H1 (cell line): Measurements from ENCODE around the gene ACTR1A. TPM values are rescaled to one million over a fixed set of nuclear protein-coding genes. Genes with fewer than 3 reads are reported as not detected.

Source experiments
- CTCF ChIA-PET: fragments of 300-600 bp; sonication (Branson Sonifier 250); formaldehyde crosslinking; loops from one replicate; lab custom pipeline; 2021; ENCODE audit not compliant: partially characterized antibody; lab: Charles Lee
- POLR2A ChIA-PET: fragments of 300-600 bp; sonication (Branson Sonifier 250); formaldehyde crosslinking; loops from one replicate; lab custom pipeline; 2021; ENCODE audit warnings: inconsistent platforms; ENCODE audit not compliant: partially characterized antibody; lab: Charles Lee
- DNase-seq, 2 experiments: peaks; one replicate each; pipeline versions ENCODE4 v3.0.0 to v3.0.0-alpha.2; 2010 to 2022; ENCODE audit warnings: low spot score in 2 of 2, low read depth in 1 of 2, mixed read lengths in 1 of 2
- FAIRE-seq: peaks from 2 replicates; lab custom pipeline; 2011; peaks lifted over from hg19 to GRCh38; lab: Jason Lieb, UNC
- H2AFZ ChIP-seq: 2 replicates; pipeline ENCODE4 v1.8.1; 2012; ENCODE audit warnings: low read length, inconsistent platforms
- H2AK5ac ChIP-seq: 2 replicates; pipeline ENCODE4 v1.6.1; 2013; ENCODE audit warnings: low read depth, low read length
- H2BK120ac ChIP-seq: replicated peaks from 2 replicates; pipeline ENCODE3; 2013; ENCODE audit warnings: low read depth, low read length, inconsistent platforms
- H2BK12ac ChIP-seq: 2 replicates; pipeline ENCODE4 v1.6.1; 2013; ENCODE audit warnings: low read depth, low read length
- H2BK15ac ChIP-seq: 2 replicates; pipeline ENCODE4 v1.6.1; 2013; ENCODE audit warnings: low read length
- H2BK20ac ChIP-seq: 2 replicates; pipeline ENCODE4 v1.6.1; 2013; ENCODE audit warnings: low read length
- H2BK5ac ChIP-seq: 2 replicates; pipeline ENCODE4 v1.6.1; 2013; ENCODE audit warnings: low read depth, low read length
- H3K14ac ChIP-seq: 2 replicates; pipeline ENCODE4 v1.6.1; 2013; ENCODE audit warnings: inconsistent platforms; ENCODE audit not compliant: insufficient read length
- H3K18ac ChIP-seq: 2 replicates; pipeline ENCODE4 v1.6.1; 2013; ENCODE audit warnings: low read length; ENCODE audit errors: extremely low read depth
- H3K23ac ChIP-seq: 2 replicates; pipeline ENCODE4 v1.6.1; 2013; ENCODE audit warnings: inconsistent platforms; ENCODE audit not compliant: insufficient read length
- H3K23me2 ChIP-seq: 2 replicates; pipeline ENCODE4 v1.6.1; 2013; ENCODE audit warnings: low read depth, low read length
- H3K27ac ChIP-seq: 2 replicates; pipeline ENCODE4 v1.6.1; 2011; ENCODE audit warnings: low read depth, low read length, inconsistent platforms
- H3K27me3 ChIP-seq, 4 experiments: replicated peaks in 1 of 4; 1 replicate in 1 of 4; 2 replicates in 3 of 4; pipeline versions ENCODE4 v1.6.1 to v1.8.1; 2011 to 2013; ENCODE audit warnings: low read length in 3 of 4, mild to moderate bottlenecking in 3 of 4, inconsistent platforms in 2 of 4, mixed read lengths in 2 of 4, moderate library complexity in 1 of 4; ENCODE audit not compliant: control insufficient read depth in 3 of 4, insufficient read depth in 3 of 4; ENCODE audit errors: extremely low read depth in 1 of 4
- H3K36me3 ChIP-seq, 4 experiments: 2 replicates each; pipeline versions ENCODE4 v1.6.1 to v1.8.1; 2011 to 2013; ENCODE audit warnings: mild to moderate bottlenecking in 4 of 4, low read length in 3 of 4, moderate library complexity in 2 of 4, control low read depth in 1 of 4, inconsistent platforms in 1 of 4; ENCODE audit not compliant: insufficient read depth in 4 of 4, control insufficient read depth in 2 of 4
- H3K4ac ChIP-seq: replicated peaks from 2 replicates; pipeline ENCODE3; 2013; ENCODE audit warnings: low read length, low read depth, mixed read lengths, inconsistent platforms; ENCODE audit not compliant: insufficient read length
- H3K4me1 ChIP-seq, 4 experiments: replicated peaks in 1 of 4; 1 replicate in 1 of 4; 2 replicates in 3 of 4; pipeline versions ENCODE4 v1.6.1 to v1.8.1; 2011 to 2013; ENCODE audit warnings: low read length in 3 of 4, inconsistent platforms in 2 of 4, mixed read lengths in 1 of 4; ENCODE audit not compliant: insufficient read depth in 4 of 4, control insufficient read depth in 3 of 4
- H3K4me2 ChIP-seq, 2 experiments: 2 replicates each; pipeline versions ENCODE4 v1.6.1 to v1.8.1; 2011 to 2013; ENCODE audit warnings: low read depth in 2 of 2, low read length in 2 of 2, control low read depth in 1 of 2, inconsistent platforms in 1 of 2, mild to moderate bottlenecking in 1 of 2; ENCODE audit not compliant: insufficient read depth in 1 of 2
- H3K4me3 ChIP-seq, 4 experiments: fragments of 200-600, 300-600 bp in 1 of 4; sonication (generic), shearing (Covaris generic), sonication (Bioruptor Twin) in 1 of 4; 2 replicates each; pipeline versions ENCODE4 v1.5.1 to v1.8.1; 2011 to 2016; ENCODE audit warnings: low read length in 4 of 4, low read depth in 3 of 4, control low read depth in 2 of 4, inconsistent platforms in 2 of 4, mild to moderate bottlenecking in 2 of 4, mixed read lengths in 1 of 4, moderate library complexity in 1 of 4; ENCODE audit not compliant: insufficient read depth in 2 of 4; ENCODE audit errors: extremely low read depth in 1 of 4
- H3K56ac ChIP-seq: replicated peaks from 2 replicates; pipeline ENCODE3; 2013; ENCODE audit warnings: low read depth, mild to moderate bottlenecking, mixed read lengths, low read length, inconsistent platforms; ENCODE audit not compliant: insufficient read length
- H3K79me1 ChIP-seq: 2 replicates; pipeline ENCODE4 v1.6.1; 2013; ENCODE audit warnings: low read depth, low read length, control low read depth
- H3K79me2 ChIP-seq, 2 experiments: 2 replicates each; pipeline versions ENCODE4 v1.6.1 to v1.8.1; 2012 to 2013; ENCODE audit warnings: low read length in 2 of 2, mild to moderate bottlenecking in 2 of 2, inconsistent platforms in 1 of 2; ENCODE audit not compliant: insufficient read depth in 2 of 2, control insufficient read depth in 1 of 2
- H3K9ac ChIP-seq, 4 experiments: replicated peaks in 1 of 4; 1 replicate in 1 of 4; 2 replicates in 3 of 4; pipeline versions ENCODE4 v1.6.1 to v1.8.1; 2011 to 2013; ENCODE audit warnings: low read depth in 3 of 4, low read length in 3 of 4, control low read depth in 2 of 4, mild to moderate bottlenecking in 2 of 4, moderate library complexity in 2 of 4, inconsistent platforms in 1 of 4; ENCODE audit errors: extremely low read depth in 1 of 4
- H3K9me3 ChIP-seq, 2 experiments: 2 replicates each; pipeline versions ENCODE4 v1.6.1 to v1.8.1; 2012 to 2013; ENCODE audit warnings: mild to moderate bottlenecking in 2 of 2, moderate library complexity in 2 of 2, control low read depth in 1 of 2, inconsistent platforms in 1 of 2, low read depth in 1 of 2, low read length in 1 of 2, mixed read lengths in 1 of 2; ENCODE audit not compliant: insufficient read depth in 2 of 2
- H4K20me1 ChIP-seq, 2 experiments: replicated peaks in 1 of 2; 2 replicates each; pipeline versions ENCODE3 to v1.8.1; 2011 to 2013; ENCODE audit warnings: inconsistent platforms in 2 of 2, low read length in 2 of 2, mild to moderate bottlenecking in 1 of 2; ENCODE audit not compliant: insufficient read depth in 2 of 2, control insufficient read depth in 1 of 2
- H4K5ac ChIP-seq: 2 replicates; pipeline ENCODE4 v1.6.1; 2013; ENCODE audit warnings: low read length, low read depth, mixed read lengths, inconsistent platforms; ENCODE audit not compliant: insufficient read length
- H4K8ac ChIP-seq: 2 replicates; pipeline ENCODE4 v1.8.0; 2013; ENCODE audit warnings: mild to moderate bottlenecking, moderate library complexity, low read length, inconsistent platforms; ENCODE audit not compliant: insufficient read depth; ENCODE audit errors: extremely low read depth
- H4K91ac ChIP-seq: replicated peaks from 2 replicates; pipeline ENCODE3; 2013; ENCODE audit warnings: low read length, mixed read lengths, inconsistent platforms; ENCODE audit not compliant: insufficient read length
- ATF2 ChIP-seq: IDR thresholded peaks from 2 replicates; pipeline ENCODE4 v1.6.1; 2012; ENCODE audit warnings: low read length, inconsistent platforms
- BCL11A ChIP-seq, 2 experiments: IDR thresholded peaks; one replicate each; pipeline ENCODE4 v1.6.1; 2011; ENCODE audit warnings: low read depth in 2 of 2, low read length in 2 of 2, mild to moderate bottlenecking in 2 of 2
- BRCA1 ChIP-seq: IDR thresholded peaks from 2 replicates; pipeline ENCODE4 v1.6.1; 2012; ENCODE audit warnings: low read depth, low read length, improper control_type of control experiment
- CHD1 ChIP-seq: IDR thresholded peaks from 2 replicates; pipeline ENCODE4 v1.6.1; 2012; ENCODE audit warnings: low read depth, low read length, improper control_type of control experiment
- EP300 ChIP-seq, 2 experiments: IDR thresholded peaks; 1 replicate in 1 of 2; 2 replicates in 1 of 2; pipeline ENCODE4 v1.6.1; 2011 to 2012; ENCODE audit warnings: low read depth in 2 of 2, low read length in 2 of 2, mild to moderate bottlenecking in 2 of 2, borderline replicate concordance in 1 of 2, inconsistent platforms in 1 of 2, moderate library complexity in 1 of 2
- GABPA ChIP-seq: IDR thresholded peaks from 2 replicates; pipeline ENCODE4 v1.6.1; 2011; ENCODE audit warnings: mild to moderate bottlenecking, low read length, moderate library complexity, borderline replicate concordance; ENCODE audit not compliant: insufficient read depth
- HDAC2 ChIP-seq, 2 experiments: fragments of 300-600 bp in 1 of 2; sonication (generic) in 1 of 2; IDR thresholded peaks; 2 replicates each; pipeline ENCODE4 v1.6.1; 2011 to 2012; ENCODE audit warnings: low read depth in 2 of 2, low read length in 2 of 2, mild to moderate bottlenecking in 2 of 2, moderate library complexity in 2 of 2, borderline replicate concordance in 1 of 2, inconsistent platforms in 1 of 2
- RBBP5 ChIP-seq: IDR thresholded peaks from 2 replicates; pipeline ENCODE4 v1.7.1; 2012; ENCODE audit warnings: low read depth, mild to moderate bottlenecking, inconsistent platforms, low read length, moderate library complexity, borderline replicate concordance
- SP4 ChIP-seq: IDR thresholded peaks from 2 replicates; pipeline ENCODE4 v1.6.1; 2012; ENCODE audit warnings: low read length, inconsistent platforms
- WGBS, 2 experiments: shearing (Covaris generic) in 1 of 2; methylation state at CpG; one replicate each; pipeline versions ENCODE4 v1.1.6 to v1.1.7; 2013 to 2015; ENCODE audit warnings: low lambda C conversion rate in 2 of 2, mixed read lengths in 2 of 2, inconsistent platforms in 1 of 2, low coverage in 1 of 2, missing lambda C conversion rate in 1 of 2; ENCODE audit not compliant: insufficient replicate concordance in 2 of 2, insufficient coverage in 1 of 2, insufficient read length in 1 of 2; ENCODE audit errors: extremely low coverage in 1 of 2, missing lambda C conversion rate in 1 of 2; 5-methylcytosine and 5-hydroxymethylcytosine counted together
- polyA plus RNA-seq, 7 experiments: library from polyadenylated mRNA; depleted of rRNA in 3 of 7; stranded (reverse) in 5 of 7; unstranded in 2 of 7; fragments of >200 nt in 5 of 7; fragments of 200-250 nt in 2 of 7; gene quantifications; 1 replicate in 5 of 7; 2 replicates in 1 of 7; 4 replicates in 1 of 7; pipeline versions ENCODE4 v1.2.1 to v1.2.3, GENCODE V29; 2011 to 2013; ENCODE audit warnings: missing spikeins in 2 of 7, mixed read lengths in 2 of 7
- total RNA-seq: library from RNA; stranded (reverse); fragmentation: NEBNext Ultra II Directional; extraction: Animal tissue kit (Norgen Biotek cat#: 25700); gene quantifications from 2 replicates; pipeline ENCODE4 v1.2.1, GENCODE V29; 2021

ACTR1A gene
- total and polyA plus RNA-seq, 2 of the 8 experiments (the other 6 are each of a cell fraction or from before 2014, with no cell fraction given), result 78.6 to 86.3 TPM

- no peak overlapping the region for H2AFZ ChIP-seq
- H2BK20ac ChIP-seq, result no peak overlapping the region
- DNase-seq (no peak), FAIRE-seq (no peak)
- ChIA-PET CTCF (interaction anchor here (1.2 kb wide), 2 partner anchors 20 to 34 kb away, joined by 3 read pairs; no protein-coding TSS in a partner anchor), POLR2A (interaction anchor here (1.3 to 5.7 kb wide), 3 partner anchors 8 to 37 kb away, joined by 3 to 41 read pairs (median 5); partner anchors contain the start of gene FBXL15)
- no peak overlapping the region for H3K14ac ChIP-seq
- H3K9ac ChIP-seq, result no peak overlapping the region
- H3K56ac ChIP-seq, result no peak overlapping the region
- H2BK12ac ChIP-seq, result no peak overlapping the region
- H3K18ac ChIP-seq, result no peak overlapping the region; the same call in 1 of the 2 replicates
- H3K79me1 ChIP-seq, result no peaks in the 10 kb centered on the region; the same call in 1 of the 2 replicates
- no peaks in the 10 kb centered on the region for H3K79me2 ChIP-seq
- H2BK5ac ChIP-seq, result no peak overlapping the region
- no peak overlapping the region for H4K8ac ChIP-seq
- H2AK5ac ChIP-seq, result no peak overlapping the region
- H3K23me2 ChIP-seq, result peaks cover 5% of the 10 kb centered on the region; the same call in 1 of the 2 replicates
- no peak overlapping the region for H3K4ac ChIP-seq
- H3K27ac ChIP-seq, result no peak overlapping the region
- H3K36me3 ChIP-seq, result peaks cover 0 to 19% (median 4%) of the 10 kb centered on the region in 4 experiments; a peak in 3 of 8 replicates
- 95% methylated on average over 3 of the region's 4 CpGs; no CpG with 5 or more reads in 1 of the 2 experiments for WGBS, 2 experiments
- H4K91ac ChIP-seq, result no peak overlapping the region
- no peak overlapping the region for H3K4me3 ChIP-seq
- H4K20me1 ChIP-seq, result no peaks in the 10 kb centered on the region
- H3K9me3 ChIP-seq, result no peaks in the 10 kb centered on the region
- H3K4me2 ChIP-seq, result no peak overlapping the region
- H3K23ac ChIP-seq, result no peak overlapping the region
- H3K27me3 ChIP-seq, result peaks cover 0 to 5% (median 0%) of the 10 kb centered on the region in 4 experiments; a peak in 1 of 7 replicates
- H2BK15ac ChIP-seq, result no peak overlapping the region
- no peak overlapping the region for H2BK120ac ChIP-seq
- H4K5ac ChIP-seq, result no peak overlapping the region
- peaks cover 8 to 31% (median 19%) of the 10 kb centered on the region in 4 experiments for H3K4me1 ChIP-seq
- TF ChIP-seq BCL11A (IDR thresholded peaks at IDR 0.05; ENCODE audit: low read depth in 2 of 2, low read length in 2 of 2), result no peak
- no peak for TF ChIP-seq SP4
- TF ChIP-seq BRCA1, result no peak
- TF ChIP-seq CHD1, result no peak
- TF ChIP-seq EP300 (IDR thresholded peaks at IDR 0.05; ENCODE audit: borderline replicate concordance in 1 of 2, low read depth in 2 of 2, low read length in 2 of 2), result no peak
- TF ChIP-seq HDAC2 (IDR thresholded peaks at IDR 0.05; ENCODE audit: borderline replicate concordance in 1 of 2, low read depth in 2 of 2, low read length in 2 of 2), result no peak
- TF ChIP-seq GABPA, result no peak
- TF ChIP-seq RBBP5, result no peak
- no peak for TF ChIP-seq ATF2
Observed at GRCh38 chr10:102458656-102459055, 43.9 kb downstream of the ACTR1A start.
